Measurements from ENCODE around the gene PDE6A.
"Not testable (repeated sequence)": the region's sequence is repeated elsewhere in the genome, so short reads cannot be mapped to it uniquely, and the experiment has no call there.

Gene PDE6A

GRCh38 chr5:149860801-149861322 lies 83.7 kb downstream of the PDE6A start:
- peak overlapping the region; percentile 10; the same call in 1 of the 2 replicates for H3K4me2 ChIP-seq (ENCODE audit: low read length)
- H3K79me2 ChIP-seq (ENCODE audit: control insufficient read depth, low read length), result no peaks in the 10 kb centered on the region
- H3F3A ChIP-seq (ENCODE audit: control insufficient read depth, insufficient read depth), result no peaks in the 10 kb centered on the region
- H4K20me1 ChIP-seq (ENCODE audit: control insufficient read depth, insufficient read depth, low read depth, low read length), result no peaks in the 10 kb centered on the region
- no peaks in the 10 kb centered on the region for H3K36me3 ChIP-seq (ENCODE audit: control insufficient read depth, low read length)
- H3K27ac ChIP-seq (ENCODE audit: low read depth, low read length), result no peak overlapping the region
- no peak overlapping the region for H3K4me3 ChIP-seq (ENCODE audit: low read length)
- no peaks in the 10 kb centered on the region for H3K9me3 ChIP-seq (ENCODE audit: control insufficient read depth, insufficient read depth, low read length)
- H3K4me1 ChIP-seq (ENCODE audit: control insufficient read depth, low read length), result peaks cover 10% of the 10 kb centered on the region
- H3K27me3 ChIP-seq (ENCODE audit: control insufficient read depth, low read length), result no peaks in the 10 kb centered on the region
- H3K9me2 ChIP-seq (replicated peaks; ENCODE audit: control insufficient read depth, low read length), result no peaks in the 10 kb centered on the region
- no peak for TF ChIP-seq EZH2phosphoT487 (IDR thresholded peaks at IDR 0.05; ENCODE audit: borderline replicate concordance, low read length)
- TF ChIP-seq, protein P1, sequence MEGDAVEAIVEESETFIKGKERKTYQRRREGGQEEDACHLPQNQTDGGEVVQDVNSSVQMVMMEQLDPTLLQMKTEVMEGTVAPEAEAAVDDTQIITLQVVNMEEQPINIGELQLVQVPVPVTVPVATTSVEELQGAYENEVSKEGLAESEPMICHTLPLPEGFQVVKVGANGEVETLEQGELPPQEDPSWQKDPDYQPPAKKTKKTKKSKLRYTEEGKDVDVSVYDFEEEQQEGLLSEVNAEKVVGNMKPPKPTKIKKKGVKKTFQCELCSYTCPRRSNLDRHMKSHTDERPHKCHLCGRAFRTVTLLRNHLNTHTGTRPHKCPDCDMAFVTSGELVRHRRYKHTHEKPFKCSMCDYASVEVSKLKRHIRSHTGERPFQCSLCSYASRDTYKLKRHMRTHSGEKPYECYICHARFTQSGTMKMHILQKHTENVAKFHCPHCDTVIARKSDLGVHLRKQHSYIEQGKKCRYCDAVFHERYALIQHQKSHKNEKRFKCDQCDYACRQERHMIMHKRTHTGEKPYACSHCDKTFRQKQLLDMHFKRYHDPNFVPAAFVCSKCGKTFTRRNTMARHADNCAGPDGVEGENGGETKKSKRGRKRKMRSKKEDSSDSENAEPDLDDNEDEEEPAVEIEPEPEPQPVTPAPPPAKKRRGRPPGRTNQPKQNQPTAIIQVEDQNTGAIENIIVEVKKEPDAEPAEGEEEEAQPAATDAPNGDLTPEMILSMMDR (IDR thresholded peaks at IDR 0.05; ENCODE audit: low read depth, low read length, poor library complexity, severe bottlenecking), result no peak

DNA sequence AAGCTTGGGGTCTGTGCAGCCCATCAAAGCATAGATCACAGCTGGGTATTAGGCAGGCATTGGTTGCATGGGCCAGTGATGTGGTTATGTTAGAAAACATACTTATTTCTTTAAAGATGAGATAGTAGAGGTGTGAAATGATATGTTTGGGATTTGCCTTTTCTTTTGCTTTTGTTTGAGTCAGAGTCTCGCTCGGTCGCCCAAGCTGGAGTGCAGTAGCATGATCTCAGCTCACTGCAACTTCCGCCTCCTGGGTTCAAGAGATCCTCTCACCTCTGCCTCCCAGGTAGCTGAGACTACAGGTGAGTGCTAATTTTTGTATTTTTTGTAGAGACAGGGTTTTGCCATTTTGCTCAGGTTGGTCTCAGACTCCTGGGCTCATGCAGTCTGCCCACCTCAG lies 84.8 kb downstream of the PDE6A start:
- no peak overlapping the region for H3K27ac ChIP-seq (ENCODE audit: low read depth, low read length)
- TF ChIP-seq, protein P1 (IDR thresholded peaks at IDR 0.05; ENCODE audit: low read depth, low read length, poor library complexity, severe bottlenecking), result no peak
- TF ChIP-seq EZH2phosphoT487 (IDR thresholded peaks at IDR 0.05; ENCODE audit: borderline replicate concordance, low read length), result no peak
- no peaks in the 10 kb centered on the region for H3K9me3 ChIP-seq (ENCODE audit: control insufficient read depth, insufficient read depth, low read length)

DNA sequence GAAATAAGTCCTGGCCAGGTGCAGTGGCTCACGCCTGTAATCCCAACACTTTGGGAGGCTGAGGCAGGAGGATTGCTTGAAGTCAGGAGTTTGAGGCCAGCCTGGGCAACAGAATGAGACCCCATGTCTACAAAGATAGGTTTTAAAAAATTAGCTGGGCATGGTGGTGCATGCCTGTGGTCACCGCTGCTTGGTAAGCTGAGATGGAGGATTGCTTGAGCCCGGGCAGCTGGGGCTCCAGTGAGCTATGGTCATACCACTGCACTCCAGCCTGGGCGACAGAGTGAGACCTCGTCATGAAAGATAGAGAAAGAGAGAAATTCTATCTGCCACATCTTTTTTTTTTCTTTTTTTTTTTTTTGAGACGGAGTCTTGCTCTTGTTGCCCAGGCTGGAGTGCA lies 86.1 kb downstream of the PDE6A start:
- H3K9me2 ChIP-seq (replicated peaks; ENCODE audit: control insufficient read depth, low read length); H3K79me2 ChIP-seq (ENCODE audit: control insufficient read depth, low read length); H3K4me3 ChIP-seq (ENCODE audit: low read length); H3K36me3 ChIP-seq (ENCODE audit: control insufficient read depth, low read length); H3K9me3 ChIP-seq (ENCODE audit: control insufficient read depth, insufficient read depth, low read length); H3F3A ChIP-seq (ENCODE audit: control insufficient read depth, insufficient read depth); H3K4me2 ChIP-seq (ENCODE audit: low read length); H4K20me1 ChIP-seq (ENCODE audit: control insufficient read depth, insufficient read depth, low read depth, low read length); H3K27me3 ChIP-seq (ENCODE audit: control insufficient read depth, low read length); H3K27ac ChIP-seq (ENCODE audit: low read depth, low read length); H3K4me1 ChIP-seq (ENCODE audit: control insufficient read depth, low read length): not testable (repeated sequence)

More for the DNA sequence above, 84.8 kb downstream of the PDE6A start:
- Histone ChIP-seq H3K4me3 (ENCODE audit: low read length) (no peak overlapping the region), H3K79me2 (ENCODE audit: control insufficient read depth, low read length) (no peaks in the 10 kb centered on the region), H3K4me1 (ENCODE audit: control insufficient read depth, low read length) (peaks cover 10% of the 10 kb centered on the region), H3K4me2 (ENCODE audit: low read length) (no peak overlapping the region), H3F3A (ENCODE audit: control insufficient read depth, insufficient read depth) (no peaks in the 10 kb centered on the region), H3K27me3 (ENCODE audit: control insufficient read depth, low read length) (no peaks in the 10 kb centered on the region), H3K9me2 (replicated peaks; ENCODE audit: control insufficient read depth, low read length) (no peaks in the 10 kb centered on the region), H3K36me3 (ENCODE audit: control insufficient read depth, low read length) (no peaks in the 10 kb centered on the region), H4K20me1 (ENCODE audit: control insufficient read depth, insufficient read depth, low read depth, low read length) (no peaks in the 10 kb centered on the region)

DNA sequence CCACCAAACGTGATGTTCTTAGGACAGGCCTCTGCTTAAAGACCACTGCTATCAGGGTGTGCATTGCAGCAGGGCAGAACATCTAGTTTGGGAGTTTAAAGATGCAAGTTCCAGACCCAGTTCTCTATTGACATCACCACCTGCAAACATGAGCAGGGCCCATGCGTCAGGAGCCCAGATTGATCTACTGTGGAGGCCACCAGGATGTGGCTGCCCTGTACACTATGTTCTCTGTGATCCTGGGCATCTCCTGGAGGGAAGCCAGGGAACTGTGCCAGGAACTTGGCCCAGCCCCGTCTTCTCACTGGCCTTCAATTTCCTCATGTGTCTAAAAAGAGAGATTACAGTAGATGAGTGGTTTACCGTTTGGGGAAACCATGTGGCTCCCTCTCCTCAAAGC lies 87.1 kb downstream of the PDE6A start:
- Histone ChIP-seq H3K27me3 (ENCODE audit: control insufficient read depth, low read length) (no peaks in the 10 kb centered on the region), H3K79me2 (ENCODE audit: control insufficient read depth, low read length) (no peaks in the 10 kb centered on the region), H3K9me3 (ENCODE audit: control insufficient read depth, insufficient read depth, low read length) (no peaks in the 10 kb centered on the region), H3K4me3 (ENCODE audit: low read length) (no peak overlapping the region), H4K20me1 (ENCODE audit: control insufficient read depth, insufficient read depth, low read depth, low read length) (no peaks in the 10 kb centered on the region), H3K36me3 (ENCODE audit: control insufficient read depth, low read length) (no peaks in the 10 kb centered on the region), H3K4me1 (ENCODE audit: control insufficient read depth, low read length) (peaks cover 10% of the 10 kb centered on the region), H3K9me2 (replicated peaks; ENCODE audit: control insufficient read depth, low read length) (no peaks in the 10 kb centered on the region), H3K4me2 (ENCODE audit: low read length) (no peak overlapping the region), H3F3A (ENCODE audit: control insufficient read depth, insufficient read depth) (no peaks in the 10 kb centered on the region), H3K27ac (ENCODE audit: low read depth, low read length) (no peak overlapping the region)
- TF ChIP-seq EZH2phosphoT487 (IDR thresholded peaks at IDR 0.05; ENCODE audit: borderline replicate concordance, low read length), result no peak
- TF ChIP-seq, protein P1 (IDR thresholded peaks at IDR 0.05; ENCODE audit: low read depth, low read length, poor library complexity, severe bottlenecking), result no peak

Measured in DOHH2 (cell line).